Left hindlimb (tissue), 1 donor: Measurements from ENCODE around the gene BASP1.
"Not testable (repeated sequence)": the region's sequence is repeated elsewhere in the genome, so short reads cannot be mapped to it uniquely, and the experiment has no call there.

ENCODE experiments used
- DNase-seq: peaks from one replicate; pipeline ENCODE4 v3.0.0-alpha.2; 2018

Gene BASP1

GRCh38 chr5:17224858-17225511 lies 7.6 kb downstream of the BASP1 start:
- DNase-seq, result no peak

DNA sequence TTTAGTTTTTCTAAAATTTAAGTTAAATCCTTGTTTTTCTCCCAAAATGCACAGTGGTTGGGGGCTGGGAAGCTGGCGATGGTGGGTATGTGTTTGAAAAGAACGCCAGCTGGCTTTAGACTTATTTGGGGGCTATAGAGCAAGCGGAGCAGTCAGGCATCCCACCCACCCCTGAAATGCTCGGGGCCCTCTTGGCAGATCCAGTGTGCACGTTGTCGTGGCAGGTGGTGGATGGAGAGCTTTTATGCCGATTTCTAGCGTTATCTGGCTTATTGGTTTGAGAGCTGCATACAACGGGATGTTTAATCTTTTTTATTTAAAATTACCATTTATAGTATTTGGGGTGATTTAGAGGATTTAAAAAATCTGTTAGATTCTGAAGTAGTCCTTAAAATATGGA lies 8.1 kb downstream of the BASP1 start:
- DNase-seq, result no peak

DNA sequence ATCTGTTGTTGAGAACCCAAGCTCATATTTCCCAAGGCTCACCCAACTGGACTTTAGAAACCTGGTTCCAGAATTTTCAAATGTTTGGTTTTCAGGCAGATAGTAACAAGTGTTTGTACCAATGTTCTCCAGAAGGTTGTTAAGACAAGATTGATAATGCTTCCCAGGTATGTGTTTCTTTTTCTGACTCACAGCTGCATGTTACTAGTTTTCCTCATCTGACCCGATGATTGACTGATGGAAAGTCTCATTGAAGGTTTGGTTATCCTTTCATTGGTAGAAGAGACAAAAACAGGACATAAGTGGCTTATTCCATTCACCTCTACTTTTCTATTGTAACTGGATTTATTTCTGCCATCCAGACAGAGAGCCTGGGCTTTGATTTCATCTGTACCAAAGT lies 10.4 kb downstream of the BASP1 start:
- no peak for DNase-seq

- DNase-seq, result no peak
Observed at GRCh38 chr5:17228821-17229291, 11.4 kb downstream of the BASP1 start.

DNA sequence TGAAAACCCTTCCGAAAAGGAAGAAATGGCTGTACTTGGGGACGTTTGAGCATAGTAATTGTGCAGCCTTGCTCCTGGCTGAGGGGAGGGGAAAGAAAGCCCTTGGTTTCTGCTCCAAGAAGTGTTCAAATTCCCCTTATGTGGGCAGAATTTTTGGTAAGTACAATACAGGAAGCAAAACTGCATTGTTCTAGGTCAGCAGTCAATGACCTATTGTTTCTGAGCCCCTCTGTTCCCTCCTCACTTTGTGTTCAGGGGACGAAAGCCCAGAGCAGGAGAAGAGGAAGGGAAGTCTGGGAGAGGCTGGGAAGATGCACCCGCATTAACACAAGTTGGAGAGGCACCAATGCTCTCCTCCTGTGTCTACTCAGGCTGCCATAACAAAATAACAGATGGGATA lies 11.9 kb downstream of the BASP1 start:
- DNase-seq, result no peak

DNA sequence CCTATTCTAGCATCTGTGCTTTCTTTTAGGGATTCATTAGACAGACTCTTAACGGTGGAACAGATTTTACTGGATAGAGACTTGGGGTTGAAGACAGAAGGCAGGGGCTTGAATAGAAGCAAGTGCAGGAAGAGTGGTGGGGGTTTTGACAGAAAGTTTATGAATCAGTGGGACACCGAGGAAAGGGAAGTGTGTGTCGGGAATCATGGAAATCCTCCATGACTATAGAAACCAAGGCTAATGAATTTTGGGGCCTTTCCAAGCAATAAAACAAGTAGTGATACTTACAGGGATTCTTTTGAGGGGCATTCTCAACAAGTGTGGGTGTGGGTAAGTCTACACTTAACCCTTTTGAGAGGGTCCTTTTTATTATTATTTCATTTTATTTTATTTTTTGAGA lies 12.8 kb downstream of the BASP1 start:
- DNase-seq, result no peak

DNA sequence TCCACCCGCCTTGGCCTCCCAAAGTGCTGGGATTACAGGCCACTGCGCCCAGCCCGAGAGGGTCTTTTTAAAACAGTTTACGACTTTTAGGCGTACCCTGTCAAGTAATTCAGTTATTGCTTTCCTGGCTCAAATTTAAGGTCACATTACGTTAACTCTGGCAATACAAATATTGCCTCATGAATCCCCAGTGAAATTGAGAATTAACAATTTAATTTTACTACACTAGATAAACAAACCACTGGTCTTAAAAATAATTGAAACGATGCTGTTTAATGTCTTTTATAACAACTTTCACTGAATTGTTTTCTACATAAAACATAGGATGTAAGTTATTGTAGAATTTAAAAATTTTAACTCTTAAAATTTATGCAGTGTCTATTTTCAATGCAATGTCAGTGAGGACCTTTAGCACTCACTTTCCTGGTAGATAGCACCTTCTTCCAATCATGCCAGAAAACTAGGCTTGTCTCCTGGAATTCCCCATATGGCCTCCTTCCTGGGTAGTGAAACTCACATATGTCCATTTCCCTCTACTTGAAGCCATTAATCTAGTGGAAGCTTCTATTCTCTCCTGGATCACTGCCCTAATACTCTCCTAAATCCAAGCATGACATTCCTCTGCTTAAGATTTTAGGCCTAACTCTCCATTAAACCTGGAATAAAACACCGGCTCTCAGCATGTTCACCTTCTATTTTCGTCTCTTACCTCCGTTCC lies 13.5 kb downstream of the BASP1 start:
- no peak for DNase-seq

GRCh38 chr5:17232405-17232804 lies 15.0 kb downstream of the BASP1 start:
- DNase-seq, result no peak

- DNase-seq, result no peak
Observed at GRCh38 chr5:17233488-17233887, 16.1 kb downstream of the BASP1 start.

DNA sequence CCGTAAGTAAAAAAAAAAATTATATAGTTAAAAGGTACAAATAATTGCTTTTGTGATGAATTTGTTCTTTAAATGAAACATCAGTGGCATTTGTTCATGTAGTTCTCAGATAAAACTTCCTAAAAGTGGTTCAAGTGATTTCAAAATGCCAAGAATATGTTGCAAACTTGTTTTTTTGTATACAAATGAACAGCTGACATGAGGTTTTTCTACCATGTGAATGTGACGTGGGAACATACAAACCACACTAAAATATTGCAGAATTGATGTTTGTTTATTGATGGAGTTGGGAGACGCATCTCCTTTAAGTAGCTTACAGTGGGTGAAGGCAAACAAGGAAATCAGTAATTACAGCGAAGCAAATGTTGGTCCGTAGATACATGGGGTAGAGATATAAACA lies 16.9 kb downstream of the BASP1 start:
- DNase-seq, result no peak

- DNase-seq, result no peak
Observed at GRCh38 chr5:17235731-17236330, 18.4 kb downstream of the BASP1 start.

- DNase-seq, result no peak
Observed at GRCh38 chr5:17238521-17239041, 21.1 kb downstream of the BASP1 start.

GRCh38 chr5:17239953-17240352 lies 22.5 kb downstream of the BASP1 start:
- DNase-seq, result no peak

- DNase-seq, result no peak
Observed at GRCh38 chr5:17240487-17240886, 23.1 kb downstream of the BASP1 start.

- DNase-seq, result no peak
Observed at GRCh38 chr5:17241635-17242034, 24.2 kb downstream of the BASP1 start.

GRCh38 chr5:17243287-17244063 lies 26.0 kb downstream of the BASP1 start:
- no peak for DNase-seq

DNA sequence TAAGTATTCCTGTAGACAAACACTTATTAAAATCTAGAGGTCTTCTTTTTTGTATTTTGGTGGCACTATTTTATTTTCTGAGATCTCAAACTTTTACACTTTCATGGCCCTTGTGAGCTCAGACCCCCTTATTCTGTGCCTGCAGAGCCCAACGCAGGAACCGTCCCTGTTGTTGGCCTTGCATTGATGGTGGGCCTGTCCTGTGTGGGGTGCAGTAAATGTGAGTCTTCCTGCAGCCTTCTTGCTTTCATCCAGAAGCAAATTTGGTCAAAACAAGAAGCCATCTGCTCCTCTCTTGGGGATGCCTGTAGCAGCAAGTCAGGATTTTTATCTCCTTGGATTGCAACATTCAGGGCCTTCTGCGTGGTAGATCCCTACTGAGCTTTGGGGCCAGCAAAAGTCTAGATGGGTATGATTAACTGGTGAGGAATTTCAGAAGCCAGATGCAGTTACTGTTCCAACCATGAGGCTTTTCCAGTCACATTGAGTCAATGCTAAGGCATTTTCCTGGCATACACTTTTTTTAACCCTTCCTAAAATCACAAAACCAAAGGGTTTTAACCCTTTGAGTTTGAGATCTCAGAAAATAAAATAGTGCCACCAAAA lies 31.7 kb downstream of the BASP1 start:
- no peak for DNase-seq

DNA sequence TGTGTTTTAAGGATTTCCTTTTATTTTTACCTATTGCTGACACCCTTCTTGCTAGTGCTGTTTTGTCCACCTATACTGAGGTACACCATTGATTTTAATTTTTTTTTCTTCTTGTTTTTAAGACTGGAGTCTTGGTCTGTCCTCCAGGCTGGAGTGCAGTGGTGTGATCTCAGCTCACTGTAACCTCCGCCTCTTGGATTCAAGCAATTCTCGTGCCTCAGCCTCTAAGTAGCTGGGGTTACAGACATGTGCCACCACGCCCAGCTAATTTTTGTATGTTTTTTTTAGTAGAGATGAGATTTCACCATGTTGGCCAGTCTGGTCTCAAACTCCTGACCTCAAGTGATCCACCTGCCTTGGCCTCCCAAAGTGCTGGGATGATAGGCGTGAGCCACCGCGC lies 32.4 kb downstream of the BASP1 start:
- not testable (repeated sequence) for DNase-seq

GRCh38 chr5:17252543-17252942 lies 35.1 kb downstream of the BASP1 start:
- no peak for DNase-seq

- DNase-seq, result no peak
Observed at GRCh38 chr5:17255471-17256021, 38.1 kb downstream of the BASP1 start.

DNA sequence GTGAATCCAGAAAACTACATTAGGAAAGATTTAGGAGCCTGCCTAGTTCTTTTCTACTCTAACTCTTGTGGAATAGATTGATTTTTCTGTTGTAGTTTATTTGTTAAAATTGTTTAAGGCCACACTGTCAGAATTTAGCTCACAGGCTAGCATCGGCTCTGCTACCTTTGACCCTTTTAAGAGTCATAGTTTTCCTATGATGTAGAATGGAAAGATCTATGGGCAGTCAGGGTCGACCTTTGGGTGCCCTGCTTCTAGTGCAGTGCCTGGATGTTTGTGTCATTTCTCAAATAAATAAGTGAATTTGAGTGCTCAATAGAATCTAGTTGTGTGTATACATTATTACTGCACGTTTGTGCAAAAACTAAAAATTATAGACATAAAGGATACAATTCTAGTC lies 38.7 kb downstream of the BASP1 start:
- no peak for DNase-seq

GRCh38 chr5:17256839-17257238 lies 39.4 kb downstream of the BASP1 start:
- no peak for DNase-seq
